Fibroblast of the aortic adventitia (primary cell): ENCODE measurements around the gene PCDHA1. TPM values are rescaled to one million over a fixed set of nuclear protein-coding genes. Genes with fewer than 3 reads are reported as not detected.

Source experiments
- DNase-seq: peaks from one replicate; pipeline ENCODE4 v3.0.0-alpha.2; 2010; ENCODE audit warnings: low read depth
- H3K4me3 ChIP-seq: 2 replicates; pipeline ENCODE4 v1.5.1; 2011; ENCODE audit warnings: low read depth, mild to moderate bottlenecking, control low read depth, low read length, moderate library complexity
- CTCF ChIP-seq: IDR thresholded peaks from 2 replicates; pipeline ENCODE4 v1.5.1; 2011; ENCODE audit warnings: mild to moderate bottlenecking, low read length, control low read depth, inconsistent platforms; ENCODE audit not compliant: insufficient read depth
- total RNA-seq: library from RNA; depleted of rRNA; stranded (reverse); fragments of >200 nt; gene quantifications from 2 replicates; pipeline ENCODE4 v1.2.3, GENCODE V29; 2012; ENCODE audit warnings: low replicate concordance

PCDHA1 gene
- total RNA-seq, 1 donor = 0.09 TPM

DNA sequence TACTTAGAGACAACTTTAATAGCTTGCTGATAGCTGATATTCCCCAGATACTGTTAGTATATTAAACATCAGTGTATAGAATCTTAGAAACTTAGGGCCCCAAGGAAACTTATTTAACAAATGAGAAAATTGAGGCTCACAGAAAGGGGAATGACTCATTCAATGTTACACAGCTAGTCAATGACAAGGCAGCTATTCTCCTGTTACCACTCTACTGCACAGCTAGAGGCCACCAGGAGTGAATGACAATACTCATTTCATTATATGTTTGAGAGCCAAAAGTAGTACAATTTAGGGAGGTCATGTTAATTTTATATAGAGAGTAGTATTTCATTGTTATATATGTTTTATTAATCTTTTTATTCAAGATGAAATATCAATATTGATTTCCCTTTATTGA, 232.0 kb downstream of the PCDHA1 start:
- H3K4me3 ChIP-seq = no peak overlapping the region
- TF ChIP-seq CTCF = no peak
- DNase-seq = no peak

GRCh38 chr5:141022384-141022783, 236.4 kb downstream of the PCDHA1 start:
- DNase-seq = no peak
- no peak overlapping the region for H3K4me3 ChIP-seq
- TF ChIP-seq CTCF = no peak

GRCh38 chr5:141031006-141031405, 245.1 kb downstream of the PCDHA1 start:
- no peak for TF ChIP-seq CTCF
- no peak overlapping the region for H3K4me3 ChIP-seq

DNA sequence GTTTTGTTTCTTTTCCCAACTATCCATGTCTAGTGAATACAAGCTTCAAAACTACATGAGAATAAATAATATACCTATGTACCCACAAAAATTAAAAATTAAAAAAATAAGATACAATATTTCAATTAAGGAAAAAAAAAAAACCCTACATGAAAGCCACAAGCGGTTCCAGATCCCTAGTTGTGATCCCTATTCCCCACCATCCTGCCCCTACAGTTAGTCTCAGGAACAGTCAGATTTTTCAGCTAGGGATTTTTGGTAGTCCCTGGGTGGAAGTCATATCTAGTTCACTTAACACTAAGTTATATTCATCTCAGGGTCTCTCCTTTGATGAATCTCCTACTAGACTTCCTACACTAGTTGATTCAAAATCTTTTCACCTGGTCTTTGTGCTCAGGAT, 246.7 kb downstream of the PCDHA1 start:
- DNase-seq = no peak
- TF ChIP-seq CTCF = no peak
- H3K4me3 ChIP-seq = no peak overlapping the region

More at GRCh38 chr5:141031006-141031405, 245.1 kb downstream of the PCDHA1 start:
- DNase-seq = no peak

DNA sequence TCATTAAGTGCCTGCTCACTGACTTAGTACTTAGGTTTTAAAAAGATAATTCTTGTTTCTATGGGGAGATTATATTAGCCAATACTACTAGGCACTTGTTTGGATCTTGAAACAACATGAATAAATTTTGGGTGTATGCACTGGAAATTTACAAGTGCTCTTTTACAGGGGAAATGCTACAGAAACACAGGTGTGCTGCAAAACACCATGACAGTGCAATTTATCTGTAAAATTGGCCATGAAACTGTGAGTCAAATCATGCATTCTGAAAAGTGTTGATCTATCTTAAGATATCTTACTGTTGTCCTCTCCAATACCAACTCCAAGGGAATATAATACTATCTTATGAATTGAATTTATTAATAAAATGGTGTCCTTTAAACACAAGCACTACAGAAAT, 253.1 kb downstream of the PCDHA1 start:
- DNase-seq = no peak
- no peak for TF ChIP-seq CTCF
- H3K4me3 ChIP-seq = no peak overlapping the region

DNA sequence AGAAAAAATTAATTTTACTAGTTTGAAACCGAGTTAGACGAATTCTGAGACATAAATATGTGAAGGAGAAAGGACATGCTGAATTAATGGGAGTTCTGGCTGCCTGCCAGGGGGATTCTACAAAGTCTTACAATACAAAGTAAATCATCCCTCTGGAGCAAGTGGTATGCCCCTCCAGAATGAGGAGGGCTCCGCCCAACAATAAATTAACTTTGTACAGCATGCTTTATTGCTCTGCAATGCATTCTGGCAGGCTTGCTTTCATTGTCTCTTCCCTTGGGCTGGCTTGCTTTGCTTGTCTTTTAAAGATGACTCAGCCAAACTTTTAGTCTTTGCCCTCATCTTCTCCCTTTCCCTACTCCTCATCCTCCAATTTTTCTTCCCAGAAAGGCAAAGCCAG, 253.6 kb downstream of the PCDHA1 start:
- TF ChIP-seq CTCF = no peak
- no peak for DNase-seq
- H3K4me3 ChIP-seq = no peak overlapping the region

GRCh38 chr5:141040093-141040770, 254.3 kb downstream of the PCDHA1 start:
- no peak for DNase-seq
- no peak overlapping the region for H3K4me3 ChIP-seq
- no peak for TF ChIP-seq CTCF
